ENCODE results near the gene EMX1. TPM values are rescaled to one million over a fixed set of nuclear protein-coding genes. Genes with fewer than 3 reads are reported as not detected.

The EMX1 gene
- total and polyA plus RNA-seq, 2 of the 13 experiments (the other 11 are each of a cell fraction or from before 2014, with no cell fraction given), result 0.62 to 4.9 TPM

GRCh38 chr2:72888438-72889202 is 28.7 kb upstream of the EMX1 start (continued):
- TF ChIP-seq SIN3B (IDR thresholded peaks at IDR 0.05; ENCODE audit: low read length) (no peak), DRAP1 (CRISPR knock-in tag; IDR thresholded peaks at IDR 0.05) (0 out of 2 replicates have a peak, but pooled peaks have one; percentile 20), TRIM22 (IDR thresholded peaks at IDR 0.05) (no peak), MBD4 (IDR thresholded peaks at IDR 0.05; ENCODE audit: borderline replicate concordance, low read length) (no peak), ZNF562 (CRISPR knock-in tag; IDR thresholded peaks at IDR 0.05; ENCODE audit: borderline replicate concordance) (no peak), ZGPAT (CRISPR knock-in tag; IDR thresholded peaks at IDR 0.05) (no peak), ZNF207 (IDR thresholded peaks at IDR 0.05; ENCODE audit: borderline replicate concordance) (no peak), BRF2 (CRISPR knock-in tag; IDR thresholded peaks at IDR 0.05) (no peak), ZNF713 (CRISPR knock-in tag; IDR thresholded peaks at IDR 0.05) (no peak), ZNF546 (CRISPR knock-in tag; conservative IDR thresholded peaks at IDR 0.05) (no peak; the same call in 1 of the 2 replicates), ARID2 (CRISPR knock-in tag; IDR thresholded peaks at IDR 0.05; ENCODE audit: borderline replicate concordance) (no peak), TBP (CRISPR knock-in tag; IDR thresholded peaks at IDR 0.05) (no peak), ZNF737 (CRISPR knock-in tag; IDR thresholded peaks at IDR 0.05; ENCODE audit: borderline replicate concordance) (no peak), POLR2G (IDR thresholded peaks at IDR 0.05; ENCODE audit: low read depth, low read length) (no peak), MTERF4 (CRISPR knock-in tag; IDR thresholded peaks at IDR 0.05) (0 out of 2 replicates have a peak, but pooled peaks have one; percentile 4), ZNF496 (CRISPR knock-in tag; IDR thresholded peaks at IDR 0.05; ENCODE audit: insufficient replicate concordance) (no peak), ZNF652 (CRISPR knock-in tag; IDR thresholded peaks at IDR 0.05; ENCODE audit: borderline replicate concordance, low read depth) (no peak), ZNF326 (CRISPR knock-in tag; IDR thresholded peaks at IDR 0.05; ENCODE audit: borderline replicate concordance) (no peak), ZBTB34 (CRISPR knock-in tag; IDR thresholded peaks at IDR 0.05) (no peak), CREBL2 (CRISPR knock-in tag; IDR thresholded peaks at IDR 0.05; ENCODE audit: borderline replicate concordance) (no peak), RCOR2 (CRISPR knock-in tag; IDR thresholded peaks at IDR 0.05) (peak; percentile 41; the same call in 1 of the 2 replicates)

Measured in HepG2 (cell line).